ENCODE data around the gene SUPT7L.

- TF ChIP-seq CTCF (IDR thresholded peaks at IDR 0.05; ENCODE audit: low read length) (peak; percentile 94), EZH2 (IDR thresholded peaks at IDR 0.05; ENCODE audit: borderline replicate concordance, low read length) (no peak)
Observed at GRCh38 chr2:27703638-27704341, 40.4 kb upstream of the SUPT7L start.
